SU-DHL-6 (cell line): ENCODE measurements around the gene FNIP2.

Experiments used
- CTCF ChIP-seq: fragments of 200-600 bp; sonication (generic); IDR thresholded peaks from one replicate; pipeline ENCODE4 v1.5.1; 2017; ENCODE audit warnings: antibody characterized with exemption, mild to moderate bottlenecking, low read length, moderate library complexity; ENCODE audit not compliant: insufficient read depth, poor library complexity, severe bottlenecking
- EZH2phosphoT487 ChIP-seq: fragments of 200-600 bp; sonication (generic), shearing (Covaris generic); conservative IDR thresholded peaks from 2 replicates; pipeline ENCODE4 v1.6.1; 2018; ENCODE audit warnings: mild to moderate bottlenecking, antibody characterized with exemption, low read length, moderate library complexity, mixed read lengths

- TF ChIP-seq CTCF (no peak), EZH2phosphoT487 (no peak)
These were observed 92.0 kb downstream of the FNIP2 start for GRCh38 chr4:158860856-158861255.
